Stomach (tissue), 4 donors: Measurements from ENCODE around the gene CHRNA10.

Source experiments
- EP300 ChIP-seq: sonication (generic); formaldehyde crosslinking; IDR thresholded peaks from one replicate; pipeline ENCODE4 v1.6.1; 2017; ENCODE audit warnings: antibody characterized with exemption
- POLR2A ChIP-seq, 4 donors: fragments of 450-650 bp; IDR thresholded peaks; one replicate each; pipeline ENCODE4 v1.6.1; 2016; ENCODE audit warnings: antibody characterized with exemption in 4 of 4, control low read depth in 2 of 4, mild to moderate bottlenecking in 1 of 4, moderate library complexity in 1 of 4

DNA sequence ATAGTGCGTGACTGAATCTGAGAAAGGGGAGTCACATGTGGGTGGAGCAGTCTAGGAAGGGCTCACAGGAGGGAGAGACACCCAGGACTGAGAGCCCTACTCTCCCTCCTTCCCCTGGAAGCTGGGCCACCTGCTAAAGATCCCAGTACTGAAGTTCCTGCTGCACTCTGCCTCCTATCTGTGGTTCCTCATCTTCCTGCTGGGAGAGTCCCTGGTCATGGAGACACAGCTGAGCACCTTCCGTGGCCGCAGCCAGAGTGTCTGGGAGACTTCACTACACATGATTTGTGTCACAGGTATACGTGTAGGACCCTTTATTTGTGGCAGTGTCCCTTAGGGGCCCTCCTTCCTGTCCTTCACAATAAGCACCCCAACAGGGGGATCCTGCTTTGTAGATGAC lies 48.7 kb downstream of the CHRNA10 start:
- TF ChIP-seq POLR2A (IDR thresholded peaks at IDR 0.05) (no peak), EP300 (no peak)
